Upper lobe of left lung (tissue), 4 donors: ENCODE measurements around the gene PTPN21.

Source experiments
- CTCF ChIP-seq, 6 experiments: fragments of 450-650 bp in 4 of 6; fragments of 200-600 bp in 2 of 6; sonication (generic) in 2 of 6; IDR thresholded peaks; one replicate each; pipeline ENCODE4 v1.5.1; 2016 to 2019; ENCODE audit warnings: antibody characterized with exemption in 6 of 6
- EP300 ChIP-seq, 4 donors: sonication (generic); formaldehyde crosslinking; IDR thresholded peaks; one replicate each; pipeline ENCODE4 v1.5.1; 2017; ENCODE audit warnings: antibody characterized with exemption in 4 of 4, control low read depth in 2 of 4
- POLR2A ChIP-seq, 4 donors: fragments of 450-650 bp; IDR thresholded peaks; one replicate each; pipeline ENCODE4 v1.5.1; 2016 to 2017; ENCODE audit warnings: antibody characterized with exemption in 4 of 4, mild to moderate bottlenecking in 2 of 4
- POLR2AphosphoS5 ChIP-seq, 2 donors: sonication (generic); formaldehyde crosslinking; IDR thresholded peaks; one replicate each; pipeline ENCODE4 v1.5.1; 2017; ENCODE audit warnings: antibody characterized with exemption in 2 of 2

- TF ChIP-seq CTCF (IDR thresholded peaks at IDR 0.05) (no peak), POLR2A (IDR thresholded peaks at IDR 0.05) (no peak), EP300 (IDR thresholded peaks at IDR 0.05) (no peak), POLR2AphosphoS5 (IDR thresholded peaks at IDR 0.05) (no peak)
Measured at GRCh38 chr14:88535813-88536212, 19.0 kb downstream of the PTPN21 start.
